CD4-positive, alpha-beta T cell treated with Interleukin-21 for 1 hour (primary cell): Measurements from ENCODE around the gene GAST.

Experiments
- DNase-seq: peaks from one replicate; pipeline ENCODE4 v3.0.0-alpha.2; 2020

GAST gene

DNA sequence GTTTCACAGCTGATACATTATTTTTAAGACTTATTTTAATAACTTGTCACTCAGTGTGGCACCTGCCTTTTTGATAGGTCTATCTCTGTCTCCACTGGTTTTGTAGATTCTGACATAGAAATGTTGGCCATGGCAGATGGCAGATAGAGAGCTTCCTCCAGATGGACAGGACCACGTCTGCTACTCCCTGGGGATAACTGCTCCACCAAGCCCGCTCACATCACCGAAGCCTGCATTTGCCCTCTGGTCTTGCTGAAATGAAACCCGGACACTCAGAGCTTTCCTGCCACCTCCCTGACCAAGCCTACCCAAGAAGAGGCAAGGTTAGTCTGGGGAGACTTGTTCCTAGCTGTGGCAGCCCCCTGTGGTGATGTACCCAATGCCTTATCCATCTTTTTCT is 38.7 kb downstream of the GAST start:
- no peak for DNase-seq

DNA sequence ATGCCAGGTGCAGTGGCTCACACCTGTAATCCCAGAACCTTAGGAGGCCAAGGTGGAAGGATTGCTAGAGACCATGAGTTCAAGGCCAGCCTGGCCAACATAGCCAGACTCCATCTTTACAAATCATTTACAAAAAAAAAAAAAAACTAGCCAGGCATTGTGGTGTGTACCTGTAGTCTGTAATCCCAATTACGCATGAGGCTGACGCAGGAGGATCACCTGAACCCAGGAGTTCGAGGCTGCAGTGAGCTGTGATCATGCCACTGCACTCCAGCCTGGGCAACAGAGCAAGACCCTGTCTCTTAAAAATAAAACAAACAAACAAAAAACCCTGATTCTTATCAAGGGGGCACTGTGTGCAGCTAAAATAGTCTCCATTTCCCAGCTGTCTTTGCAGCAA is 39.2 kb downstream of the GAST start:
- DNase-seq: no peak

DNA sequence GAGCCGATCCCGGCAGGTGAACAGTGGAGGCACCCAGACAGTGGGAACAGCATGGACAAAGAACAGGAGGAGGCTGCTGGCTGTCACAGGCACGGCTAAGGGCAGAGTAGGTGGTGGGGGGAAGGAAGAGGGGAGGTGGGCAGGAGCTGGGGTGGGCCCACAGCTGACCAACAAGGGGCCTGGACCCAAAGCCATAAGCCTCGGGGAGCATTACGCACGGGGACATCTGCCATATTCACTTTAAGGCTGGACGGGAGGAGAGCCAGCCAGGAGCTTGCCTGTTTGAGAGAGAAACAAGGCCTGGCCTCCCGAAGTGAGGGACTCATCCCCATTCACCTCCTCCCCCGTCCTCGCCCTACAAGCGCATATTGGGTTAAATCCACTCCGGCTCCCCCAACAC is 41.9 kb downstream of the GAST start:
- no peak for DNase-seq

DNA sequence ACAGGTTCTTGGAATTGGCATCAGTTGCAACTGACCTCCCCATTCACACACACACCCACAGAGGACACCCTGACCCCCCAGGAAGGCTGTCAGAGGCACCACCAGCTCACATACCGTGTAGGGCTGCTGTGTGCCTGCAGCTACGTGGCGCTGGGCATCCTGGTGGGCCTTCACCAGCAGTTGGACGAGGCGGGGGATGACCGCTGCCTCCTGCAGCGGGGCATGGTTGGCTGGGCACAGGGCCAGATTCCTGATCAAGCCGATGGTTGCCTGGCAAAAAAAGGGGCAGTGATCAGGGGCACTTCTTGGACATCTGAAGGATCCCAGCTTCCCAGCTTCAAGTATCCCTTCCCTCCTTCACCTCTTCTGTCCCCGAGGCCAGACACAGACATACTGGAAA is 46.5 kb downstream of the GAST start:
- DNase-seq: no peak

DNA sequence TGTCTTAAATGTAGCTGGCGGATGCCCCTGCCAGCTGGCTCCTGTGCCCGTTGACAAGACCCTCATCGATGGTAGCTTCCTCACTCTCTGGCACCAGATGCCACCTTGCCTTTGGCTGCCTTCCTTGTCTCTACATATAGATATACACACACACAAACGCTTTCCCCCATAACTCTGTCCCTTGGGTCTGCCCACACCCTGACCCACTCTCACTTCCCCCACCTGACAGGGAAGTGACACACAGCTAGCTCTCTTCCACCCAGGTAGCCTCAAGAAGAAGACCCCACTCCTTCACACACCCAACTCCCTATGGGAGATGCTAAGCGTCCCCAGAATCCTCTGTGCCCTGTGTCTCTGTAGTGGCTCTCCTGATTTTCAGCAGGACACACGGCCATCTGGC is 48.7 kb downstream of the GAST start:
- no peak for DNase-seq

DNA sequence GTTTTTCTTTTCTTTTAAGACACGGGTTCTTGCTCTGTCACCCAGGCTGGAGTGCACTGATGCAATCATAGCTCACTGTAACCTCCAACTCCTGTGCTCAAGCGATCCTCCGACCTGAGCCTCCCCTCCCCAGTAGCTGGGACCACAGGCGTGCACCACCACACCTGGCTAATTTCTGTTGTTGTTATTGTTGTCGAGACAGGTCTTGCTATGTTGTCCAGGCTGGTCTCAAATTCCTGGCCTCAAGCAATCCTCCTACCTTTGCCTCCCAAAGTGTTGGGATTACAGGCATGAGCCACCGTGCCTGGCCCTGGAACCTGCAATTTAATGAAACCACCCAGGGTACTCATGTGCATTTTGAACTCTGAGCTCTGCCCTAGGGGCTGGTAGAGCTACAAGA is 50.3 kb downstream of the GAST start:
- no peak for DNase-seq

DNA sequence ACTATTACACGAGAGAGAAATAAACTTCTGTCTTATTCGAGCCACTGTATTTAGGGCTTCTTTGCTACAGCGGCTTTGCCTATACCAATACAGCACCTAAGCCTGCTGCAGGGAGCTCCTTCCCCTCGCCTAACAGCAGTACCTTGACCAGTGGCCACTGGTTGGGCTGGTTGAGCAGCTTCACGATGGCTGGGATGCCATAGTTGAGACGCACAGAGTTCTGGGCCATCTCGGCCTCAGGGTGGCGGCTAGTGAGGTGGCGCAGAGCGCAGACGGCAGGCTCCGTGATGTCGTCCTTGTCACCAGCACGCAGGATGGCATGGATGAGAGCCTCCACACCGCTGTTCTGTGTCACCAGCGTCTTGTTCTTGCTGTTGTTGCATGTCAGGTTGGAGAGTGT is 50.7 kb downstream of the GAST start:
- no peak for DNase-seq

DNA sequence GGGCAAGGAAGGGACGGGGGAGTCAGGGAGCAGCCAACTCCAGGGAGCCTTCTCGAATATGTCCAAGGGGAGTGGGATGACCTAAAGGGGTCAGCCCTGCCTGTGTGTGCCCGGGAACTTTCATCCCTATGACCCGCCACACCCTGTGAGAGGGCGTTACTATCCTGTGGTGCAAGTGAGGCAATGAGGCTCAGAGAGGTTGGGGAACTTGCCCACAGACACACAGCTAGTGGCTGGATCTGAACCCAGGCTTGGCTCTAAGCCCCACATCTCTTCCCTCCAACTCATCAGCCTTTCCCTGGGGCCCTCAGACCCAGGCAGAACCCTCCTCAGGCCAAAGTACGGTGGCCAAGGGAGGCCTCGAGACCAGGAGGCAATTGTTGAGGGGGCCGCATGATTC is 51.2 kb downstream of the GAST start:
- no peak for DNase-seq
